Upper lobe of right lung (tissue), 1 donor: ENCODE results near the gene SIPA1L3. TPM values are rescaled to one million over a fixed set of nuclear protein-coding genes. Genes with fewer than 3 reads are reported as not detected.

ENCODE experiments used
- ATAC-seq: fragments of 200-7000 bp; cut with Tn5 transposase; one replicate; pipeline ENCODE4 v1.9.1; 2020; ENCODE audit warnings: mild to moderate bottlenecking, moderate library complexity
- DNase-seq: peaks from one replicate; pipeline ENCODE4 v3.0.0-alpha.2; 2020
- H3K27ac ChIP-seq: fragments of 200-600 bp; one replicate; pipeline ENCODE4 v1.8.0; 2022
- H3K27me3 ChIP-seq: fragments of 200-600 bp; one replicate; pipeline ENCODE4 v1.8.0; 2022; ENCODE audit warnings: mild to moderate bottlenecking
- H3K36me3 ChIP-seq: fragments of 200-600 bp; one replicate; pipeline ENCODE4 v1.8.0; 2022
- H3K4me1 ChIP-seq: fragments of 200-600 bp; one replicate; pipeline ENCODE4 v1.8.0; 2022
- H3K4me3 ChIP-seq: fragments of 200-600 bp; one replicate; pipeline ENCODE4 v1.8.0; 2022; ENCODE audit warnings: mild to moderate bottlenecking
- H3K9me3 ChIP-seq: fragments of 200-600 bp; one replicate; pipeline ENCODE4 v1.8.0; 2022
- intact Hi-C: fragments of 100-400 bp; cut with DNase I; formaldehyde crosslinking; loops from one replicate; pipeline ENCODE4 v1.11.0; 2022
- total RNA-seq: library from RNA; stranded (reverse); fragmentation: NEBNext Ultra II Directional; extraction: Animal tissue kit (Norgen Biotek cat#: 25700); gene quantifications from one replicate; pipeline ENCODE4 v1.2.1, GENCODE V29; 2021
- TF ChIP-seq, protein P1 (sequence below): fragments of 200-600 bp; IDR thresholded peaks from one replicate; pipeline ENCODE4 v1.8.0; 2022; ENCODE audit warnings: antibody characterized with exemption
- donor health status: DM: no; HTN: yes; CAD: no; lungs with severe emphysema.

Gene SIPA1L3
- total RNA-seq, 1 donor from 2014 or later: 66.3 TPM

DNA sequence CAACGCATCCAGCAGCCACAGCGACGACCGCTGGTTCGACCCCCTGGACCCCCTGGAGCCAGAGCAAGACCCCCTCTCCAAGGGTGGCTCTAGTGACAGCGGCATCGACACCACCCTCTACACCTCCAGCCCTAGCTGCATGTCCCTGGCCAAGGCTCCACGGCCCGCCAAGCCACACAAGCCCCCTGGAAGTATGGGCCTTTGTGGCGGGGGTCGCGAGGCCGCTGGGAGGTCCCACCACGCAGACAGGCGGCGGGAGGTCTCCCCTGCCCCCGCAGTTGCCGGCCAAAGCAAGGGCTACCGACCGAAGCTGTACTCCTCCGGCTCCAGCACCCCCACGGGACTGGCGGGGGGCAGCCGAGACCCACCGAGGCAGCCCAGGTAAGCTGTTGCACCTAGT lies 257.5 kb downstream of the SIPA1L3 start:
- H3K27ac ChIP-seq: no peak overlapping the region
- ATAC-seq: no peak
- H3K4me1 ChIP-seq: no peaks in the 10 kb centered on the region
- no peak overlapping the region for H3K4me3 ChIP-seq
- TF ChIP-seq, protein P1, sequence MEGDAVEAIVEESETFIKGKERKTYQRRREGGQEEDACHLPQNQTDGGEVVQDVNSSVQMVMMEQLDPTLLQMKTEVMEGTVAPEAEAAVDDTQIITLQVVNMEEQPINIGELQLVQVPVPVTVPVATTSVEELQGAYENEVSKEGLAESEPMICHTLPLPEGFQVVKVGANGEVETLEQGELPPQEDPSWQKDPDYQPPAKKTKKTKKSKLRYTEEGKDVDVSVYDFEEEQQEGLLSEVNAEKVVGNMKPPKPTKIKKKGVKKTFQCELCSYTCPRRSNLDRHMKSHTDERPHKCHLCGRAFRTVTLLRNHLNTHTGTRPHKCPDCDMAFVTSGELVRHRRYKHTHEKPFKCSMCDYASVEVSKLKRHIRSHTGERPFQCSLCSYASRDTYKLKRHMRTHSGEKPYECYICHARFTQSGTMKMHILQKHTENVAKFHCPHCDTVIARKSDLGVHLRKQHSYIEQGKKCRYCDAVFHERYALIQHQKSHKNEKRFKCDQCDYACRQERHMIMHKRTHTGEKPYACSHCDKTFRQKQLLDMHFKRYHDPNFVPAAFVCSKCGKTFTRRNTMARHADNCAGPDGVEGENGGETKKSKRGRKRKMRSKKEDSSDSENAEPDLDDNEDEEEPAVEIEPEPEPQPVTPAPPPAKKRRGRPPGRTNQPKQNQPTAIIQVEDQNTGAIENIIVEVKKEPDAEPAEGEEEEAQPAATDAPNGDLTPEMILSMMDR: no peak
- intact Hi-C loops: no loop called here
- H3K9me3 ChIP-seq: peaks cover 6% of the 10 kb centered on the region
- no peaks in the 10 kb centered on the region for H3K27me3 ChIP-seq
- no peak for DNase-seq
- H3K36me3 ChIP-seq: peaks cover 58% of the 10 kb centered on the region

DNA sequence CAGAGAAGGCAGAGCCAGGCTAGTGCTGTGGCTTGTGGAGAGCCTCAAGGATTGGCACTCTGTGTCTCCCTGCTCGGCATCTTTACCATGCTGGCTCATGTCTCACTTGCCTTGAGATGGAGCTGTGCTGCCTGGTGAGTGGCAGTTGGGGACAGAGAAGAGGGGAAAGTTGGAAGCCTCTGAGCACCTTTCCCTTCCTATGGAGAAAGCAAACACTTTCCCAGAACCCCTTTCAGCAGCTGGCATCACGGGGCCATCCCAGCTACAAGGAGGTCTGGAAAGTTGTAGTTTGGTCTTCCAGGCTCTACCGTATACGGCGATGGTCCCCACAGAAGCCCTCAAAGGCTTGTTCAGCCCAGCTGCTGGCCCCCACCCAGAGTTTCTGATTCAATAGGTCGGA lies 258.3 kb downstream of the SIPA1L3 start:
- H3K4me1 ChIP-seq: no peaks in the 10 kb centered on the region
- no peak overlapping the region for H3K4me3 ChIP-seq
- H3K27me3 ChIP-seq: no peaks in the 10 kb centered on the region
- ATAC-seq (no peak), DNase-seq (no peak)
- H3K27ac ChIP-seq: no peak overlapping the region
- TF ChIP-seq, protein P1: no peak
- peaks cover 58% of the 10 kb centered on the region for H3K36me3 ChIP-seq
- peaks cover 6% of the 10 kb centered on the region for H3K9me3 ChIP-seq
- intact Hi-C loops: no loop called here

DNA sequence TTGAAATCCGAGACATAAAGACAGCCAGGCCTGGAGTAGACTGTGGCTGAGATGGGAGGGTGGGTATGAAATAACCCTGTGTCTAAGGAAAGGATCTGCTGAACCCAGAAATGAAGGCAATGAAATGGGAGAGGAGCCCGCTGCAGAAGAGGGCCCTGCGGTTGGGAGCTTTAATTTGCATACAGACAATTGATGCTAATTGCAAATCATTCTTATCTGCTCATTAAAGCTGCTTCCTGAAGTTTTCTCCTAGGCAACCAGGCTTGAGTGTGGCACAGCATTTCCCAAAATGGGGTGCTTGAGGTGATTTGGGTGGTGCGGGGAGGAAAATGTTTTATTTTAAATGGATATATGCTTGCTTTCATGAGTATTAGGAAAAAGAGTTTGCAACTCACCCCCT lies 261.6 kb downstream of the SIPA1L3 start:
- intact Hi-C loops: no loop called here
- H3K36me3 ChIP-seq: peaks cover 47% of the 10 kb centered on the region

DNA sequence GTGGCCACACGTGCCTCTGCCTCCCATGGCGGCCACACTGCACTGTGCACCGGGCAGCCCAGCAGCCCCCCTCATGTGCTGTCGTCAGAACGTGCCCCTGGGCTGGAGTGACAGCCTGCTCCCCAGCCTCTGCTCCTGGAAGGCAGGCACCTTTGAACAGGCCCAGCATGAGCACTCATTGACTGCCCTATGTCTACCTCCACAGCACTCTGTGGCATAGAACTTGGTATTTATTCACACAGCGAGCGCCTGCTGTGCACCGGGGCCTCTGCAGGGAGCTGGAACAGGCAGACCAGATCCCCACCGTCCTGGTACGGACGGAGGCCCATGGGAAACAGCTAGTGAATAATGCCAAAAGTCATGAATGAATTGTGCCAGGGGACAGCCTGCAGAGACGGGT lies 263.3 kb downstream of the SIPA1L3 start:
- intact Hi-C loops: no loop called here
- no peaks in the 10 kb centered on the region for H3K4me1 ChIP-seq
- no peak overlapping the region for H3K4me3 ChIP-seq
- no peaks in the 10 kb centered on the region for H3K9me3 ChIP-seq
- no peaks in the 10 kb centered on the region for H3K27me3 ChIP-seq
- DNase-seq: no peak
- H3K36me3 ChIP-seq: peaks cover 32% of the 10 kb centered on the region
- no peak overlapping the region for H3K27ac ChIP-seq
- no peak for ATAC-seq
- TF ChIP-seq, protein P1: no peak

More for the DNA sequence above, 261.6 kb downstream of the SIPA1L3 start:
- Histone ChIP-seq H3K27ac (no peak overlapping the region), H3K27me3 (no peaks in the 10 kb centered on the region), H3K9me3 (no peaks in the 10 kb centered on the region), H3K4me1 (no peaks in the 10 kb centered on the region), H3K4me3 (no peak overlapping the region)
- no peak for ATAC-seq
- DNase-seq: no peak
- TF ChIP-seq, protein P1: no peak

DNA sequence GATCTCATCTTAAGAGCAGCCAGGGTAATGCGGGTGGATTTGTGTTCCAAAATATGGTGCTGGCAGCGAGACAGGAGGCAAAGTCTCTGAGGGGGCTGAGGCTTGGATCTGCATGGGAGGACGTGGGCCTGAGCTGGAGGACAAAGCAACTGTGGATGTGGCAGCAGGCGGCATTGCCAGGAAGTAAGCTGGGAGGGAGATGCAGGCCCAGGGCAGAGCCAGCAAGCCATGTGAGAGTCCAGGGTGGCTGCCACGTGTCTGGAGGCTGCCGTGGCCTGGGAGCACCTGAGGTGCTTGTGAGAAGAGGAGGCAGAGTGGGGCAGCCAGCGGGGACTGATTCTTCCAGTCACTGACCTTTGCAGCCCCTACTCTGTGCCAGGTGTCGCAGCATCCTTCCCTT lies 265.0 kb downstream of the SIPA1L3 start:
- no peaks in the 10 kb centered on the region for H3K9me3 ChIP-seq
- peaks cover 18% of the 10 kb centered on the region for H3K36me3 ChIP-seq
- DNase-seq (no peak), ATAC-seq (no peak)
- no peak overlapping the region for H3K4me3 ChIP-seq
- intact Hi-C loops: no loop called here
- no peak overlapping the region for H3K27ac ChIP-seq
- no peaks in the 10 kb centered on the region for H3K4me1 ChIP-seq
- H3K27me3 ChIP-seq: no peaks in the 10 kb centered on the region
- TF ChIP-seq, protein P1: no peak
